CD4-positive, alpha-beta T cell treated with Interleukin-1 beta for 1 hour (primary cell): Measurements from ENCODE around the gene NREP.

Experiments used
- DNase-seq, 2 donors: peaks; one replicate each; pipeline ENCODE4 v3.0.0-alpha.2; 2020 to 2022

The NREP gene

GRCh38 chr5:111756581-111757354, at the start of gene NREP:
Gene NREP, minus strand, starts transcription at chr5:111757194. Its CDS starts 1,422 bp downstream, at chr5:111755772.
- DNase-seq, result no peak

GRCh38 chr5:111806753-111807152, 49.8 kb upstream of the NREP start:
- no peak for DNase-seq

- DNase-seq, result no peak
Measured at GRCh38 chr5:111806156-111806555, 49.2 kb upstream of the NREP start.

GRCh38 chr5:111805071-111805470, 48.1 kb upstream of the NREP start:
- DNase-seq, result no peak

- no peak for DNase-seq
Measured at GRCh38 chr5:111800351-111800750, 43.4 kb upstream of the NREP start.

- no peak for DNase-seq
Measured at GRCh38 chr5:111795142-111795541, 38.1 kb upstream of the NREP start.

- DNase-seq, result no peak
Measured at GRCh38 chr5:111792471-111793058, 35.6 kb upstream of the NREP start.

GRCh38 chr5:111790295-111790694, 33.3 kb upstream of the NREP start:
- DNase-seq, result no peak

GRCh38 chr5:111787006-111787405, 30.0 kb upstream of the NREP start:
- no peak for DNase-seq

- no peak for DNase-seq
Measured at GRCh38 chr5:111784491-111785181, 27.6 kb upstream of the NREP start.

- DNase-seq, result no peak
Measured at GRCh38 chr5:111783537-111783936, 26.5 kb upstream of the NREP start.

- no peak for DNase-seq
Measured at GRCh38 chr5:111782216-111782615, 25.2 kb upstream of the NREP start.

- DNase-seq, result no peak
Measured at GRCh38 chr5:111781200-111781599, 24.2 kb upstream of the NREP start.

GRCh38 chr5:111779922-111780292, 22.9 kb upstream of the NREP start:
- no peak for DNase-seq

GRCh38 chr5:111779260-111779921, 22.4 kb upstream of the NREP start:
- DNase-seq, result no peak

GRCh38 chr5:111776913-111777781, 20.2 kb upstream of the NREP start:
- DNase-seq, result no peak

GRCh38 chr5:111775224-111775623, 18.2 kb upstream of the NREP start:
- DNase-seq, result no peak

- no peak for DNase-seq
Measured at GRCh38 chr5:111774525-111774924, 17.5 kb upstream of the NREP start.

- DNase-seq, result no peak
Measured at GRCh38 chr5:111772456-111773122, 15.6 kb upstream of the NREP start.

- DNase-seq, result no peak
Measured at GRCh38 chr5:111769541-111769940, 12.5 kb upstream of the NREP start.

- DNase-seq, result no peak
Measured at GRCh38 chr5:111765613-111766571, 8.9 kb upstream of the NREP start.
